Endometrium (tissue), 2 donors: ENCODE measurements around the gene FOXE3.
"Not testable (repeated sequence)": the region's sequence is repeated elsewhere in the genome, so short reads cannot be mapped to it uniquely, and the experiment has no call there.

Source experiments
- FAIRE-seq: peaks from 2 replicates; lab custom pipeline; 2012; peaks lifted over from hg19 to GRCh38; lab: Jason Lieb, UNC
- donor health status: control.
- donor health status: control.

FOXE3 gene

GRCh38 chr1:47449822-47450552 is 33.9 kb downstream of the FOXE3 start:
- no peak for FAIRE-seq

- FAIRE-seq, result no peak
These were observed 34.5 kb downstream of the FOXE3 start for GRCh38 chr1:47450606-47451005.

- FAIRE-seq, result no peak
These were observed 36.3 kb downstream of the FOXE3 start for GRCh38 chr1:47452426-47452825.

DNA sequence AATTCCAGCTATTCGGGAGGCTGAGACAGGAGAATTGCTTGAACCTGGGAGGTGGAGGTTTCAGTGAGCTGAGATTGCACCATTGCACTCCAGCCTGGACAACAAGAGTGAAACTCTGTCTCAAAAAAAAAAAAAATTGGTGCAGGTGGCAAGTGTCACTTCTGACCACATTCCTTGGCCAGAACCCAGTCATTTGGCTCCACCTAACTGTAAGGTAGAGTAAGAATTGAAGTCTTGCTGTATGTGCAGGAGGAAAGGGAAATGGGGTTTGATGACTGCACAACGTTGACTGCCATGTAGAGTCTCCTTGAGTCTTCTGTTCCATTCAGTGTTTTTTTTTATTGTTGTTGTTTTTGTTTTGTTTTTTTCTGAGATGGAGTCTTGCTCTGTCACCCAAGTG is 37.8 kb downstream of the FOXE3 start:
- FAIRE-seq, result not testable (repeated sequence)

GRCh38 chr1:47456250-47456649 is 40.2 kb downstream of the FOXE3 start:
- FAIRE-seq, result no peak

- FAIRE-seq, result not testable (repeated sequence)
These were observed 41.5 kb downstream of the FOXE3 start for GRCh38 chr1:47457547-47457946.

DNA sequence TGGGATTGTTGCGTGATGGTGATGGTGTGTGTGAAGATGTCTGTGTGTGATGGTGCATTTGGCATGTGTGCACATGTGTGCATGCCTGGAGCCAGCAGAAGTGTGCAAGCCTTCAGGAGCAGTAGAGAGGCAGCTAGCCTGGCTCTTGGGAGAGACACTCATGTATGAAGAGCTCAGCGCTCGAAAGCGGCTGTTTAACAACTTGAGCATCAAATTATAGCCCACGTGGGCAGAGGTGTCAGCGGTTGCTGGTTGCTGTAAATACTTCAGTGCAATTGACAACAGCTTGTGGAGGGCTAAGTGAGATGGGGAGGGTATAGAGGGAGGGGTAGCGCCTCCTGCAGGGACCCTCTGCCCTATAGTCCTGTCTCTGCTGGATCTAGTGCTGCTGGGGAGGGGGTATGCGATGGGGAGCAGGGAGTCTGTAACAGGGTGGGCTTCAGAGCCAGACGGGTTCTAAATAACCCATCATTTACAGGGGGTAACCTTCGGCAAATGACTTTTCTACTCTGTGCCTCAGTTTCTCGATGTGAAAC is 43.2 kb downstream of the FOXE3 start:
- no peak for FAIRE-seq

GRCh38 chr1:47460040-47460439 is 44.0 kb downstream of the FOXE3 start:
- FAIRE-seq, result no peak

GRCh38 chr1:47460456-47460855 is 44.4 kb downstream of the FOXE3 start:
- FAIRE-seq, result no peak

GRCh38 chr1:47465605-47466004 is 49.5 kb downstream of the FOXE3 start:
- FAIRE-seq, result no peak
